Muscle layer of duodenum (tissue), 2 donors: Measurements from ENCODE around the gene PACS1.

Experiments
- H3K27ac ChIP-seq: one replicate; pipeline ENCODE4 v1.7.0; 2013; ENCODE audit warnings: mild to moderate bottlenecking, low read length
- H3K27me3 ChIP-seq: one replicate; pipeline ENCODE4 v1.7.0; 2013; ENCODE audit warnings: low read depth, mild to moderate bottlenecking, control low read depth, low read length
- H3K36me3 ChIP-seq, 2 donors: one replicate each; pipeline ENCODE4 v1.7.0; 2013; ENCODE audit warnings: low read length in 2 of 2, control low read depth in 1 of 2, mild to moderate bottlenecking in 1 of 2; ENCODE audit not compliant: insufficient read depth in 2 of 2, control insufficient read depth in 1 of 2
- H3K4me1 ChIP-seq, 2 donors: one replicate each; pipeline ENCODE4 v1.7.0; 2013; ENCODE audit warnings: low read length in 2 of 2, mild to moderate bottlenecking in 2 of 2, control low read depth in 1 of 2, moderate library complexity in 1 of 2; ENCODE audit not compliant: insufficient read depth in 2 of 2, control insufficient read depth in 1 of 2
- H3K4me3 ChIP-seq, 2 donors: one replicate each; pipeline ENCODE4 v1.7.0; 2013; ENCODE audit warnings: low read length in 2 of 2, low read depth in 1 of 2, mild to moderate bottlenecking in 1 of 2
- H3K9me3 ChIP-seq, 2 donors: one replicate each; pipeline ENCODE4 v1.7.0; 2013; ENCODE audit warnings: low read length in 2 of 2, control low read depth in 1 of 2, mild to moderate bottlenecking in 1 of 2; ENCODE audit not compliant: control insufficient read depth in 1 of 2
- donor health status: healthy.

Gene PACS1

DNA sequence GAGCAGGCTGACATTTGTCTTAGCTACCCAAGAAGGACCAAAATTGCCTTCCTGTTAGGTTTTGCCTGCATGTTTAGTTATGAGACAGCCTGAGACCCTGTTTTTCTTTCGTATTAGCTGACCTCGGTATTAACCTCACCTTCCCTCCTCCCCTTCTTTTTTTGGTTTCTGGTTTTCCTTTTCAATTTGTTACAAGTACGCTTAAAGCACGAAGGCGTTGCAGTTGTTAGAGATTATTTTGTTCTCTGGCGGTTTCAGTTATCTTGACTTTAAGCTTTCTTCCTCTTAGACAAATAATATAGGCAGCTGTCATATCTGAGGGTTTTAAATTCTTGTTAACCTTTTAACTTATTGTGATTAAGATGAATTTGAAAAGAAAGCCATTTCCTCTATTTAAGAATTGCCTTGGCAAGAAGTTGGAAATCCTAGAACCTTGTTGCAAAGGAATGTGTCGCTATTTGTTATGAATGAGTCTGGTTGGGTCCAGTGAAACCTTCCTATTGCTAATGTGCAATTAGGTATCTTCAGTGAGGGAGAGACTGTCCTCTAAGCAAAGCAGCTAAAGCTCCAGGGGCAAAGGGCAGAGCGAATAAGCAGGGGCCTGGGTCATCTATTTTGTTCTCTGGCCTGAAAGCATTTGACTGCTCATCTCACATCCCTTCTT lies 45.7 kb downstream of the PACS1 start:
- H3K27ac ChIP-seq: peak overlapping the region; percentile 40
- H3K4me1 ChIP-seq: peaks cover 21% of the 10 kb centered on the region in 2 donors
- no peak overlapping the region for H3K4me3 ChIP-seq
- no peaks in the 10 kb centered on the region for H3K27me3 ChIP-seq
- H3K9me3 ChIP-seq: no peaks in the 10 kb centered on the region
- H3K36me3 ChIP-seq: peaks cover 0 to 4% of the 10 kb centered on the region in 2 donors

DNA sequence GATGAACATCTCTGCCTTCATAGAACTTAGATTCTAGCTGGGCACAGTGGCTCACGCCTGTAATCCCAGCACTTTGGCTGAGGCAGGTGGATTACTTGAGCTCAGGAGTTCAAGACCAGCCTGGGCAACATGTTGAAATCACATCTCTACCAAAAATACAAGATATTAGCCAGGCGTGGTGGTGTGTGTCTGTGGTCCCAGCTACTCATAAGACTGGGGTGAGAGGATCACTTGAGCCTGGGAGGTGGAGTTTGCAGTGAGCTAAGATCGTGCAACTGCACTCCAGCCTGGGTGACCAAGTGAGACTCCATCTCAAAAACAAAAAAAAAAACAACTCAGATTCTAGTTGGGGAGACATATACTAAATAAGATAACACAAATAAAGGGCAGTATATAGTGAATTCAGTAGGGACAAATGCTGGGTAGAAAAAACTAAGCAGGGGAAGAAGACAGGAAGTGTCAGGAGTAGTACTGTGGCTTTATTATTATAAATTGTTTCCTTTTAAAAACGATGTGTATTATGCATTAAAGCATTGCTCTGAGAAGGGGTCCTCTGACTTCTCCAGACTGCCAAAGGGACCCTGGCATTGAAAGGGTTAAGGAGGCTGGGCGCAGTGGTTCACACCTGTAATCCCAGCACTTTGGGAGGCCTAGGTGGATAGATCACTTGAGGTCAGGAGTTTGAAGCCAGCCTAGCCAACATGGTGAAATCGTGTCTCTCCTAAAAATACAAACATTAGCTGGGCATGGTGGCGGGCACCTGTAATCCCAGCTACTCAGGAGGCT lies 46.7 kb downstream of the PACS1 start:
- no peaks in the 10 kb centered on the region for H3K9me3 ChIP-seq
- H3K4me3 ChIP-seq: no peak overlapping the region
- peaks cover 0 to 4% of the 10 kb centered on the region in 2 donors for H3K36me3 ChIP-seq
- no peaks in the 10 kb centered on the region for H3K27me3 ChIP-seq
- peaks cover 18 to 21% of the 10 kb centered on the region in 2 donors for H3K4me1 ChIP-seq
- H3K27ac ChIP-seq: no peak overlapping the region

GRCh38 chr11:66118847-66119246 lies 48.8 kb downstream of the PACS1 start:
- no peak overlapping the region for H3K4me3 ChIP-seq
- H3K4me1 ChIP-seq: peaks cover 0 to 5% of the 10 kb centered on the region in 2 donors
- H3K27ac ChIP-seq: no peak overlapping the region
- no peaks in the 10 kb centered on the region for H3K27me3 ChIP-seq
- no peaks in the 10 kb centered on the region for H3K36me3 ChIP-seq
- H3K9me3 ChIP-seq: no peaks in the 10 kb centered on the region

- no peak overlapping the region for H3K4me3 ChIP-seq
Measured at GRCh38 chr11:66119348-66120133, 49.5 kb downstream of the PACS1 start.

GRCh38 chr11:66121466-66121865 lies 51.4 kb downstream of the PACS1 start:
- Histone ChIP-seq H3K27me3 (no peaks in the 10 kb centered on the region), H3K27ac (no peak overlapping the region), H3K4me1 (peaks cover 1 to 6% of the 10 kb centered on the region in 2 donors), H3K9me3 (no peaks in the 10 kb centered on the region), H3K36me3 (no peaks in the 10 kb centered on the region), H3K4me3 (no peak overlapping the region)

More at GRCh38 chr11:66119348-66120133, 49.5 kb downstream of the PACS1 start:
- no peak overlapping the region for H3K27ac ChIP-seq
- H3K27me3 ChIP-seq: no peaks in the 10 kb centered on the region
- H3K36me3 ChIP-seq: no peaks in the 10 kb centered on the region
- peaks cover 0 to 4% of the 10 kb centered on the region in 2 donors for H3K4me1 ChIP-seq
- H3K9me3 ChIP-seq: no peaks in the 10 kb centered on the region

DNA sequence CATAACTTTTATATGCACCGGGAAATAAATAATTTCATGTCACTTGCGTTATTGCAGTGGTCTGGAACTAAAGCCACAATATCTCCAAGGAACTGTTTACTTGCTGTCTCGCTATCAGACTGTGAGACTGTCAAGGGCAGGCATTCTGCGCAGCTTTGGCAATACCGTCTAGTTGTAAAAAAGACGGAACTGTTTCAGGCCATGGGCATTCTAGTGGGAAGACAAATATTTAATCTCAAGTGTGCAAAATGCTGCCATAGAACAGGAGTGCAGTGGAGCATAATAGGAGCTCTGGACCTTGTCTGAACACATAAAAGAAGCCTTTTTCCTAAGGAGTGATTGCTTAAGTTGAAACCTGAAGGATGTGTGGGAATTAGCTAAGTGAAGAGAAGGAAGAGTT lies 53.8 kb downstream of the PACS1 start:
- no peaks in the 10 kb centered on the region for H3K27me3 ChIP-seq
- H3K4me3 ChIP-seq: no peak overlapping the region
- no peaks in the 10 kb centered on the region for H3K9me3 ChIP-seq
- H3K36me3 ChIP-seq: no peaks in the 10 kb centered on the region
- H3K27ac ChIP-seq: no peak overlapping the region
- peaks cover 13 to 19% of the 10 kb centered on the region in 2 donors for H3K4me1 ChIP-seq

- Histone ChIP-seq H3K4me1 (peaks cover 13 to 19% of the 10 kb centered on the region in 2 donors), H3K9me3 (no peaks in the 10 kb centered on the region), H3K36me3 (no peaks in the 10 kb centered on the region), H3K27ac (no peak overlapping the region), H3K4me3 (no peak overlapping the region), H3K27me3 (no peaks in the 10 kb centered on the region)
Measured at GRCh38 chr11:66124564-66124963, 54.5 kb downstream of the PACS1 start.

GRCh38 chr11:66126064-66126463 lies 56.0 kb downstream of the PACS1 start:
- H3K27me3 ChIP-seq: no peaks in the 10 kb centered on the region
- peak overlapping the region; percentile 56 for H3K27ac ChIP-seq
- no peaks in the 10 kb centered on the region for H3K36me3 ChIP-seq
- H3K9me3 ChIP-seq: no peaks in the 10 kb centered on the region
- no peak overlapping the region for H3K4me3 ChIP-seq
- H3K4me1 ChIP-seq: peaks cover 13 to 19% of the 10 kb centered on the region in 2 donors

GRCh38 chr11:66126808-66127555 lies 56.9 kb downstream of the PACS1 start:
- Histone ChIP-seq H3K36me3 (no peaks in the 10 kb centered on the region), H3K4me3 (peak overlapping the region in 1 of 2 donors; percentile 42), H3K27ac (peak overlapping the region; percentile 56), H3K4me1 (peaks cover 13 to 19% of the 10 kb centered on the region in 2 donors), H3K9me3 (no peaks in the 10 kb centered on the region), H3K27me3 (no peaks in the 10 kb centered on the region)

GRCh38 chr11:66130978-66131377 lies 60.9 kb downstream of the PACS1 start:
- no peaks in the 10 kb centered on the region for H3K9me3 ChIP-seq
- peaks cover 13 to 18% of the 10 kb centered on the region in 2 donors for H3K4me1 ChIP-seq
- H3K36me3 ChIP-seq: no peaks in the 10 kb centered on the region
- no peaks in the 10 kb centered on the region for H3K27me3 ChIP-seq
- no peak overlapping the region for H3K4me3 ChIP-seq
- no peak overlapping the region for H3K27ac ChIP-seq
